GM19467 (cell line): Measurements from ENCODE around the gene VPS37D.
A peak's percentile ranks its signal among the peaks of the same experiment; 100 is the strongest.

Experiments used
- ATAC-seq: cut with Tn5 transposase; IDR thresholded peaks from one replicate; pipeline ENCODE4 v1.9.1; 2021; ENCODE audit warnings: mild to moderate bottlenecking, moderate library complexity; ENCODE audit not compliant: unreplicated experiment

The VPS37D gene

GRCh38 chr7:73679709-73680108 is 12.1 kb downstream of the VPS37D start:
- ATAC-seq: no peak

- ATAC-seq: no peak
These were observed 12.9 kb downstream of the VPS37D start for GRCh38 chr7:73680501-73680900.

- no peak for ATAC-seq
These were observed 13.4 kb downstream of the VPS37D start for GRCh38 chr7:73681031-73681430.

DNA sequence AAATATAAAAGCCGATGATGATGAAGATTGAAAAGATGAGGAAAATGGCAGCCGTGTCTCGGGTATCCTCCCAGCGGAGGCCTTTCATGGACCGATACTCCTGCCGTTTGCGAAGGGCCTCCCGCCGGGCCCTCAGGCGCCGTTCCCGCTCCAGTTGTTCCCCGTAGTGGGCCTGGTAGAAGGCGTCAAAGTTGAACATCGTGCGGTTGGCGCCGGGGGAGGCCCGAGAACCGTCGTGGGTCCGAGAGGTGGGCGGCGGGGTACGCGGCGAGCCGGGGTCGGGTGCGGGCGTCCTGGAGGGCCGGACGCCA is 15.1 kb downstream of the VPS37D start:
- peak; percentile 5 for ATAC-seq

DNA sequence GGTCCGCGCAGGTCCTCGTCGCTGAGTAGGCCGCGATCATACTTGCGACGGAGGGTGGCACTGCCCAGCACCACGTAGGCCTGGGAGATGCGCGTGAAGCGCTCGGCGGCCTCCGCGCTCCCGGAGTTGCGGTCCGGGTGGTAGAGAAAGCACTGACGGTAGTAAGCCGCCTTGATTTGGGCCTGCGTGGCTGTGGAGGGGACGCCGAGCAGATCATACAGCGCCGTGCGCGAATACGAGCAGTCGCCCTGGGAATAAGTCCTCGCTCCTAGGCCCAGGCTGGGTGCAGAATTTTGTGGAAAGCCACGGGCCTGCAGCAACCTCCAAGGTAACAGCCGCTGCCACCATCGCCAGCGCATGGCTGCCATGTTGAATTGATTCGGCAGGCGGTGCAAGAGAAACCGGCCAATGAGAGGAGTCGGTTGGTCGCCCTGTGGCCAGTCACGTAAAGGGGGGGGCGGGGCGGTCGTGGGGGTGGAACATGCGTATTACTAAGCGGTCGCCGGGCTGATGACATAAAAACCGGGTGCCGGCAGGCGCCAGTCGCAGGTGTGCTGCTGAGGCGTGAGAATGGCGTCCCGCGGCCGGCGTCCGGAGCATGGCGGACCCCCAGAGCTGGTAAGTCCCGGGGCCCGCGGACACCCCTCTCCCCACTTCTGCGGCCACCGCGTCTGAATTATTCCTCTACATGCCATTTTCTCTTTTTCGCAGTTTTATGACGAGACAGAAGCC is 15.6 kb downstream of the VPS37D start, which contains the start of the genes BUD23 and DNAJC30:
Gene BUD23, plus strand, starts transcription at position 542 of the 732 bp plus-strand sequence. Its CDS starts 29 bp downstream, at position 571.
Gene DNAJC30, minus strand, starts transcription at position 398 of the 732 bp plus-strand sequence. Its CDS starts 30 bp downstream, at position 368.
- peak; percentile 84 for ATAC-seq

DNA sequence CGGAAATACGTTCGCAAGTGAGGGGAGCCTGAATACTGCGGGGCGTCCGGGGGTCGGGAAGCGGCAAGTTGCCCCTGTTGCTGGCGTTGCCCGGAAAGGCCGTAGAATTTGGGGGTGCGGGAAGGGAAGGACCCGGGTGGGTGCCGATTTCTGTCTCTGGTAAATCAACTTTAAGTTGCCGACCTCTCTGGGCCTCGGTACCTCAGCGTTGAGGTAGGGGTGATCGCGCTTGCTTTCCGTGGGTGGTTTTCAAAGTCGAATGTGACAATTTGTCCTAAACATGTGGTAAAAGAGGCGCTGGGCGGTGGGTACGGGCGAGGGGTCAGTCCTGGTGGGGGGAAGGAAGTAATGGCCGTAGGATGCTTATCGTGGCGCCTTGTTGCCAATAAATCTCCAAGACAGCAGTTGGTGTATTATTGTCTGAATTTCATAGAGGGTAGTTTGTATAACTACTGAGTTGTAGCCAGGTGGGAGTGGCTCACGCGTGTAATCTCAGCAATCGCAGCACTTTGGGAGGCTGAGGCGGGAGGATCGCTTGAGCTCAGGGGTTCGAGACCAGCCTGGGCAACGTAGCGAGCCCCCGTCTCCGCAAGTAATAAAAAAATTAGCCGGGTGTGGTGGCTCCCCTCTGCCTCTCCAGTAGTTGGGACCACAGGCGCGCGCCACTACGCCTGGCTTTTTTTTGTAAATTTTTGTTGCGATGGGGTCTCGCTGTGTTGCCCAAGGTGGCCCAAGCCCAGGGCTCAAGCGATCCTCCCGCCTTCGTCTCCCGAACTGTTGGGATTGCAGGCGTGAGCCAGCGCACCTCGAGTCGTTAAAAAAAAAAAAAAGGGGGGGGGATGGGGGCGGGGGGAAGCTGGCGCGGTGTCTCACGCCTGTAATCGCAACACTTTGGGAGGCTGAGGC is 16.4 kb downstream of the VPS37D start:
- ATAC-seq: no peak

DNA sequence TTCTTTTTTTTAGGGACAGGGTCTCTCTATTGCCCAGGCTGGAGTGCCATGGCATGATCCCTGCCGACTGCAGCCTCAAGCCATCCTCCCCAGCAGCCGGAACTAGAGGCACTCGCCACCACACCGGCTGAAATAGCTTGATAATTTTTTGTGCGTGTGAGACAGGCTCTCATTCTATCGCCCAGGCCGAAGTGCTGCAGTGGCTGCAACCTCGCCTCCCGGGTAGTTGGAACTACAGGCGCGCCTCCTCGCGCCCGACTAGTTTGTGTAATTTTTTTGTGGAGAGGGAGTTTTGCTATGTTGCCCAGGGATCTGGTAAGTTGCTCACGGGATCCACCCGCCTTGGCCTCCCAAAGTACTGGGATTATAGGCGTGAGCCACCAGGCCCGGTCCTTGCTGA is 17.7 kb downstream of the VPS37D start:
- no peak for ATAC-seq

GRCh38 chr7:73688288-73688687 is 20.7 kb downstream of the VPS37D start:
- no peak for ATAC-seq

- ATAC-seq: no peak
These were observed 23.0 kb downstream of the VPS37D start for GRCh38 chr7:73690646-73691045.

DNA sequence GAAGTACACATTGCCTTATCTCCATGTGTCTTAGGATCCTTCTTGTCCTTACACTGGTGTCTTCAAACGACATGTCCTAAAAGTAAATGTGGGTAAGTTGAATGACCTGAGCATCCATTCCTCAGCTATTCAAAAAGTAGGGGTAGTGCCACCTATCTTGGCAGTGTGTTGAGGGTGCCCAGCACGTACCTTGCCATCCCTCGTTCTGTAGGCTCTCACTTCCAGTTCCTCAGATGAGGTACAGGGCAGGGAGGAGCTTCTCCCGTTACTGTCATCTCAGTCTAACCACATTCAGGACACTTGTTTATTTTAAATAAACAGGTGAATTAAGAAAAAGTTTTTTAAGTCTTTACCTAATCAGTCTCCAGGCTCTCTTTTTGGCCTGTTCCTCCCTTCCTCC is 28.7 kb downstream of the VPS37D start:
- no peak for ATAC-seq

- ATAC-seq: no peak
These were observed 30.8 kb downstream of the VPS37D start for GRCh38 chr7:73698410-73698809.

GRCh38 chr7:73699370-73700068 is 31.9 kb downstream of the VPS37D start:
- ATAC-seq: no peak

- no peak for ATAC-seq
These were observed 32.4 kb downstream of the VPS37D start for GRCh38 chr7:73700069-73700423.

DNA sequence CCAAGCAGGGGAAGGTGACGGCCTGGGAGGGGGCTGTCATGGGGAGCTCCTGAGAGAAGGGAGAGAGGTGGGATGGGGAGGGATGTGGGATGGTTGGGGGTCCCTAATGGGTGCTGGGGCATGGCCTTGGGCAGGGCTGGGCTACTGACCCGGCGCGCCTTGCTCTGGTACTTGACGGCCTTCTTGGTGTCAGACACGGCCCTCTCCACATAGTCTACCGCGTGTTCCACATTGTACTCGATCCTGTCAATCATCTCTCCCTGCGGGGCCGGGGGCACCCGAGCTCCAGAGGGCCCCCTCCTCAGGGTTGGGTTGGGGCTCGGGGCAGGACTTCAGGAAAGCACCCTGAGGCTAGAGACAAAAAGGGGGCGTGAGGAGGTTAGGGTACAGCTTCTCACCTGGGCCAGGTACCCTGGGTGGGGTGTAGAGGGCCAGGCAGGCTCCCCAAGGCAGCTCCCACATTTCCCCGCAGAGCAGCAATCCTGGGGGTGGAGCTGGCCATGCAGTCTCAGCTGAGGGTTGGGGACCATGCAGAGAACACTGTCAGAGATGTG is 33.0 kb downstream of the VPS37D start:
- no peak for ATAC-seq

DNA sequence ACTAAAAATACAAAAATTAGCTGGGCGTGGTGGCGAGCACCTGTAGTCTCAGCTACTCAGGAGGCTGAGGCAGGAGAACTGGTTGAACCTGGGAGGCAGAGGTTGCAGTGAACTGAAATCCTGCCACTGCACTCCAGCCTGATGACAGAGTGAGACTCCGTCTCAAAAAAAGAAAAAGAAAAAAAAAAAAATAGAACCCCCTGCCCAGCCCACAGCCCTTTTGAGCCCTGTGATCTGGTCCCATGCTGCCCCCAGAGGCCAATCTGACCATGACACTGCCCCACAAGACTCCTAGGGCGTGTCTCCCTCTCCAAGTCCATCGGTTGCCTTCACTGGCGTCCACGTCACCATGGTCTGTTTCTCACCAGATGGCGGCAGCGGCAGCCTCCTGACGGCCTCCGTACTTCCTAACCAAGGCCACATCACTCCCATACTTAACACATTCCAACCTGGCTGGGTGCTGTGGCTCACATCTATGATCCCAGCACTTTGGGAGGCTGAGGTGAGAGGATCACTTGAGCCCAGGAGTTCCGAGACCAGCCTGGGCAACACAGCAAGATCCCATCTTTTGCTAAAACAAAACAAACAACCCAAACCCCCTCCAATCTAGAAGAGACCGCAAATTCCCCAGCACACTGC is 33.8 kb downstream of the VPS37D start:
- ATAC-seq: no peak

DNA sequence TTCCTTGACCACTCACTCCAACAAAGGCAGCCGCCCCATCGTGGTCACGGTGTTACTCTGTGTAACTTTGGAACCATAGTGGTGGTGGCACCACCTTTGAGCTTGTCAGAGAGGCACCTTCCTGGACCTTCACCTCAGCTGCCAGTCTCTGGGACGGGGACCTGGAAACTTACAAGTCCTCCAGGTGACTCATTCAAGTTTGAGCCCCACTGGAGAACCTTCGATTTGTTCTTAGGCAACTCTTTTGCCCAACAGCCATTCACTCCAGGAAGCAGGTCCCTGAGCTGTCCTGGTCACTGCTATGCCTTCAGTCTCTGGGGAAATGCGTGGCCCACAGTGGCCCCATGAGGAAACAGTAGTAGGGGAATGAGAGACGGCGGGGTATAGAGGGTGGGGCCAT is 34.6 kb downstream of the VPS37D start:
- ATAC-seq: no peak

GRCh38 chr7:73702665-73703064 is 35.0 kb downstream of the VPS37D start:
- ATAC-seq: no peak

DNA sequence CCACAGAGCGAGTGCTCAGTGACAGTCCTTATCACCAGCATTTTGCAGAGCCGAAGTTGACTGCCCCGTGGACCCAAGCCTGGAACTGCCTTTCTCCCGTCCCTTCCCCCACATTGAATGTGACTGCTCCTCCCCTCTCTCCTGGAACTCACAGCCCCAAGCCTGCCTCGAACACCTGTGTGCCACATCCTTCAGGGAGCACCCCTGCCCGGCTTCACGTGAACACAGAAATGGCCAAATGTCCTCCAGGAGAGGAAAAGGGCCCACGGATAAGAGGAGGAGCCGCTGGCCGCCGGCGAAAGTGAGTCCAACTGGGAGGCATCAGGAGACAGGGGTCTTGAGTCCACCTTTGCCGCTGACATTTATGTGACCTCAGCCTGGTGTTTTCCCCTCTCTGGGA is 35.6 kb downstream of the VPS37D start:
- no peak for ATAC-seq

DNA sequence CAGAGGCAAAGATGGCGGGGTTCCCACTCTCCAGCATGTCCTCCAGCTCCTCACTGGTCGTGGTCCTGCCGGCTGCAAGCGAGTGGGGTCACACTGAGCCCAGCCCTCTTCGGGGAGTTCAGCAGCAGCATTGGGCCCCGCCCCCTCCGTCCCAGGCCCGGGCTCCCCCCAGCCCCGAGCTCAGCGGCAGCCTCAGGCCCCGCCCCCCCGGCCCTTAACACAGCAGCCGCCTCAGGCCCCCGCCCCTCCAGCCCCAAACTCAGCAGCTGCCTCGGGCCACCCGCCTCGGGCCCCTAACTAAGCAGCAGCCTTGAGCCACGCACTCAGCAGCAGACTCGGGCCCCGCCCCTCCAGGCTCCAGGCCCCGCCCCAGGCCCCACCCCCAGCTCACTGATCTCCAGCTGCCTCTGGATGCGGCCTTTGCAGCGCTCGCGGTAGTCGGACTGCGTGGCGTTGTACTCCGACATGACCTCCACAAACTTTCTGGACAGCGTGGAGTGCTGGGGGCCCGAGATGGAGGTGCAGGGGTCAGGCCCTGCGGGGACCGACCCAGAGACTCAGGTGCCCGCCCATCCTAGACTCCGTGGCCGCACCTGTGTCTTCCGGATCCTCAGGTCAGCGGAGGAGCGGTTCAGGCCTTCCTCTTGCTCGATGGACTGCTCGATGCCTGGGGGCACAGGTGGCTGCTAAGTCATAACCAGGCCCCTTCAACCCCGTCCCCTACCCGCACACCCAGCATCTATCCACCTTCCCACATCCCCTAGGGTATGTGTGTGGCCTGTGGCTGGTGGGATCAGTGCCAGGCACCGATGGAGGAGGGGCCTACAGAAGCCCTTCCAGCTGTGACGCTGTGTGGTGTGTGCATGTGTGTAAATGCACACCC is 36.4 kb downstream of the VPS37D start:
- ATAC-seq: no peak
